Heart left ventricle (tissue), 13 donors: ENCODE results near the gene EPHA8.

Source experiments
- CTCF ChIP-seq, 12 donors: fragments of 200-600 bp; sonication (generic) in 4 of 12; IDR thresholded peaks; one replicate each; pipeline versions ENCODE4 v1.5.0 to v1.8.0; 2018 to 2022; ENCODE audit warnings: antibody characterized with exemption in 12 of 12, mild to moderate bottlenecking in 5 of 12
- POLR2A ChIP-seq, 2 donors: fragments of 450-650 bp; IDR thresholded peaks; one replicate each; pipeline ENCODE4 v1.6.1; 2017; ENCODE audit warnings: antibody characterized with exemption in 2 of 2, mild to moderate bottlenecking in 2 of 2, moderate library complexity in 2 of 2
- donor health status: ischemic (EF 13 %, LVEDD 7.1; RV severe dilation, severe dysfunction).
- donor health status: DM: no; HTN: yes; CAD: no.
- donor health status: DM: no; HTN: no; CAD: no.
- donor health status: ischemic (EF 25% LVEDD 6.9; RV normal size, moderate dysfunction).
- donor health status: ischemic (EF 25% LVEDD 5.7; RV mildly dilated, moderate dysfunction).
- donor health status: ischemic (EF 35%, LVEDD 5.7; RV mildly dilated, moderate dysfunction).
- donor health status: nonischemic (EF 11% LVEDD 7.7; RV severe dilation, severe dysfunction).
- donor health status: DM: yes; HTN: yes; CAD: no.
- donor health status: PGD.
- donor health status: ischemic (EF 29% LVEDD 5.4; RV normal size, mild dysfunction).
- donor health status: nonischemic (EF 23%, LVEDD 6.1; RV moderate dilation, normal function).

GRCh38 chr1:22567994-22568393, 4.7 kb downstream of the EPHA8 start:
- TF ChIP-seq CTCF (IDR thresholded peaks at IDR 0.05) (no peak), POLR2A (IDR thresholded peaks at IDR 0.05) (no peak)
